Hepatocyte (in vitro differentiated cells): ENCODE measurements around the gene TSPAN9. TPM values are rescaled to one million over a fixed set of nuclear protein-coding genes. Genes with fewer than 3 reads are reported as not detected.

ENCODE experiments used
- DNase-seq: peaks from one replicate; pipeline ENCODE4 v3.0.0-alpha.2; 2016; ENCODE audit warnings: low spot score
- H2AFZ ChIP-seq: fragments of 200-600 bp; sonication (generic); 2 replicates; pipeline ENCODE4 v1.6.0; 2016; ENCODE audit warnings: antibody characterized with exemption, mild to moderate bottlenecking
- H3K27ac ChIP-seq: fragments of 200-600 bp; sonication (generic); 2 replicates; pipeline ENCODE4 v1.5.1; 2016; ENCODE audit warnings: mild to moderate bottlenecking
- H3K27me3 ChIP-seq: fragments of 200-600 bp; sonication (generic); 2 replicates; pipeline ENCODE4 v1.6.1; 2016
- H3K36me3 ChIP-seq: fragments of 200-600 bp; sonication (generic); replicated peaks from 2 replicates; pipeline ENCODE4 v1.5.1; 2016; ENCODE audit warnings: low read depth; ENCODE audit not compliant: insufficient read depth
- H3K4me1 ChIP-seq: fragments of 200-600 bp; sonication (generic); 2 replicates; pipeline ENCODE4 v1.5.1; 2016; ENCODE audit warnings: mild to moderate bottlenecking, moderate library complexity; ENCODE audit not compliant: insufficient read depth
- H3K4me2 ChIP-seq: fragments of 200-600 bp; sonication (generic); 2 replicates; pipeline ENCODE4 v1.6.0; 2016
- H3K4me3 ChIP-seq: fragments of 200-600 bp; sonication (generic); 2 replicates; pipeline ENCODE4 v1.5.1; 2016; ENCODE audit warnings: mild to moderate bottlenecking
- H3K79me2 ChIP-seq: fragments of 200-600 bp; sonication (generic); 2 replicates; pipeline ENCODE4 v1.6.0; 2017; ENCODE audit warnings: mild to moderate bottlenecking
- H3K9me2 ChIP-seq: fragments of 200-600 bp; sonication (generic); replicated peaks from 2 replicates; pipeline ENCODE4 v1.6.0; 2017; ENCODE audit warnings: mild to moderate bottlenecking; ENCODE audit not compliant: insufficient read depth
- H3K9me3 ChIP-seq: fragments of 200-600 bp; sonication (generic); 2 replicates; pipeline ENCODE4 v1.5.1; 2016; ENCODE audit warnings: low read depth, mild to moderate bottlenecking
- H4K20me1 ChIP-seq: fragments of 200-600 bp; sonication (generic); 2 replicates; pipeline ENCODE4 v1.6.0; 2016; ENCODE audit warnings: mild to moderate bottlenecking; ENCODE audit not compliant: insufficient read depth, poor library complexity, severe bottlenecking
- CTCF ChIP-seq: fragments of 200-600 bp; sonication (generic); IDR thresholded peaks from 2 replicates; pipeline ENCODE4 v1.5.1; 2016; ENCODE audit warnings: antibody characterized with exemption, mild to moderate bottlenecking; ENCODE audit not compliant: poor library complexity
- EZH2 ChIP-seq: fragments of 200-600 bp; sonication (generic); IDR thresholded peaks from 2 replicates; pipeline ENCODE4 v1.6.1; 2016; ENCODE audit warnings: antibody characterized with exemption, mild to moderate bottlenecking, borderline replicate concordance
- EZH2phosphoT487 ChIP-seq: fragments of 200-600 bp; sonication (generic); IDR thresholded peaks from one replicate; pipeline ENCODE4 v1.6.1; 2018; ENCODE audit warnings: antibody characterized with exemption, mild to moderate bottlenecking, low read depth, moderate library complexity; ENCODE audit not compliant: unreplicated experiment, severe bottlenecking
- WGBS: methylation state at CpG from one replicate; pipeline ENCODE4 v1.1.6; 2016; ENCODE audit warnings: low lambda C conversion rate; ENCODE audit errors: missing lambda C conversion rate; 5-methylcytosine and 5-hydroxymethylcytosine counted together
- polyA plus RNA-seq: library from polyadenylated mRNA; unstranded; fragments of >200 nt; fragmentation: Nextera tagmentation; extraction: Ambion mirVana; gene quantifications from 2 replicates; pipeline ENCODE4 v1.2.1, GENCODE V29; 2016
- total RNA-seq: library from RNA; depleted of rRNA; stranded (reverse); fragments of >200 nt; gene quantifications from 2 replicates; pipeline ENCODE4 v1.2.3, GENCODE V29; 2014

Gene TSPAN9
- total and polyA plus RNA-seq, 2 experiments from 2014 or later: 16.6 to 38.6 TPM

DNA sequence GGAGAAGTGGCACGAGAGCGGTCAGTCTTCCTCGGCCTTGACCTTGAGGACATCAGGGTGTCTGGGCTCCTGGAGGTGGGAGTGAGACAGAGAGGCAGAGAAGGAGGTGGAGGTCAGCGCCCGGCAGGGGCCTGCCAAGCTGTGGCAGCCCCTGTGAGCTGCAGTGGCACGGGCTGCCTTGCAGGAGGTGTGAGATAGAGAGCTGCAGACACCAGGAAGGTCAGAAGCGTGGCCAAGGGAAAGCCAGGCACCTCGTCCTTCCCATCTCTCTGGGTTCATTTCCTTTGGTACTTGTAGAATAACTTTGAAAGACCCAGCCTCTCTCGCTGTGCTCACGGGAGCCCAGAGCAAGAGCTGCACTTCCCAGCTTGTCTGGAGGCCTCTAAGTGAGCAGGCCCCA, 98.1 kb downstream of the TSPAN9 start:
- H3K79me2 ChIP-seq: peaks cover 13% of the 10 kb centered on the region
- no peaks in the 10 kb centered on the region for H3K9me2 ChIP-seq
- H3K27ac ChIP-seq: no peak overlapping the region
- no peaks in the 10 kb centered on the region for H3K9me3 ChIP-seq
- no peak overlapping the region for H3K4me3 ChIP-seq
- H3K4me1 ChIP-seq: peaks cover 15% of the 10 kb centered on the region
- H3K4me2 ChIP-seq: no peak overlapping the region
- H3K36me3 ChIP-seq: no peaks in the 10 kb centered on the region
- H3K27me3 ChIP-seq: no peaks in the 10 kb centered on the region
- H4K20me1 ChIP-seq: no peaks in the 10 kb centered on the region
- DNase-seq: no peak
- no peak for TF ChIP-seq CTCF
- no peak for TF ChIP-seq EZH2
- no peak for TF ChIP-seq EZH2phosphoT487
- H2AFZ ChIP-seq: no peak overlapping the region
- WGBS: 94% methylated on average over 10 of the region's 10 CpGs

GRCh38 chr12:3176754-3177153, 99.6 kb downstream of the TSPAN9 start:
- H3K4me1 ChIP-seq: peaks cover 5% of the 10 kb centered on the region
- TF ChIP-seq EZH2phosphoT487 (no peak), EZH2 (no peak), CTCF (no peak)
- no peaks in the 10 kb centered on the region for H3K9me2 ChIP-seq
- H3K27ac ChIP-seq: no peak overlapping the region
- H3K4me3 ChIP-seq: no peak overlapping the region
- WGBS: 91% methylated on average over 9 of the region's 9 CpGs
- H3K27me3 ChIP-seq: no peaks in the 10 kb centered on the region
- no peaks in the 10 kb centered on the region for H3K9me3 ChIP-seq
- H2AFZ ChIP-seq: no peak overlapping the region
- H3K79me2 ChIP-seq: peaks cover 13% of the 10 kb centered on the region
- no peak overlapping the region for H3K4me2 ChIP-seq
- H4K20me1 ChIP-seq: no peaks in the 10 kb centered on the region
- no peaks in the 10 kb centered on the region for H3K36me3 ChIP-seq
- DNase-seq: no peak

GRCh38 chr12:3177778-3178425, 100.7 kb downstream of the TSPAN9 start:
- no peak for TF ChIP-seq CTCF
- no peak for TF ChIP-seq EZH2
- no peak for TF ChIP-seq EZH2phosphoT487
- H3K36me3 ChIP-seq: no peaks in the 10 kb centered on the region

More at GRCh38 chr12:3177778-3178425, 100.7 kb downstream of the TSPAN9 start:
- no peak overlapping the region for H3K4me3 ChIP-seq
- no peaks in the 10 kb centered on the region for H3K9me3 ChIP-seq
- peaks cover 13% of the 10 kb centered on the region for H3K79me2 ChIP-seq
- DNase-seq: no peak
- H3K9me2 ChIP-seq: no peaks in the 10 kb centered on the region
- no peak overlapping the region for H3K27ac ChIP-seq
- no peak overlapping the region for H3K4me2 ChIP-seq
- 89% methylated on average over 18 of the region's 18 CpGs for WGBS
- H4K20me1 ChIP-seq: no peaks in the 10 kb centered on the region
- H3K4me1 ChIP-seq: no peaks in the 10 kb centered on the region
- H2AFZ ChIP-seq: no peak overlapping the region
- no peaks in the 10 kb centered on the region for H3K27me3 ChIP-seq
